ENCODE data around the gene OMD. TPM values are rescaled to one million over a fixed set of nuclear protein-coding genes. Genes with fewer than 3 reads are reported as not detected.
"Not testable (repeated sequence)": the region's sequence is repeated elsewhere in the genome, so short reads cannot be mapped to it uniquely, and the experiment has no call there.

Gene OMD
- total RNA-seq, 2 donors from 2014 or later = 15.1 to 47.0 TPM

DNA sequence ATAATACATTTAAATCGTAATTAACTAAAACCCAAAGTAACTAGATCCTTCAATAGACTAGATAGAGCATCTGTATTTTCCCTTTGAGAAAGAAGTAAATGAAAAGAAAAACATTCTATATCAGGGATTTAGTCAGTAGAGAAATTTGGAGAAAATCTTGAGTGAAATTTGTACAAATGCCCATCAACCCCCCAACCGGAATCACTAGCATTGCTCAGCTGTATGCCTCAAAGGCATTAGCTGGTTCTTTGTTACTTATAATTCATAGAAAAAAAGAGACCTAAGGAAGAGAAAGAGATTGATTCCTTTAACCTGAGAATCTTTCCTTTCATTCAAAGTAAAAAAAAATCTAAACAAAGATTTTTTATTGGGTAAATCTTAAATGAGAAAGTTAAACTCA, 659 bp downstream of the OMD start:
- intact Hi-C loops (cut with DNase I) = no loop called here
- no peak for DNase-seq (ENCODE audit: low spot score)

GRCh38 chr9:92422611-92423338, 1.5 kb downstream of the OMD start:
- DNase-seq (ENCODE audit: low spot score) = no peak
- intact Hi-C loops (cut with DNase I) = no loop called here

DNA sequence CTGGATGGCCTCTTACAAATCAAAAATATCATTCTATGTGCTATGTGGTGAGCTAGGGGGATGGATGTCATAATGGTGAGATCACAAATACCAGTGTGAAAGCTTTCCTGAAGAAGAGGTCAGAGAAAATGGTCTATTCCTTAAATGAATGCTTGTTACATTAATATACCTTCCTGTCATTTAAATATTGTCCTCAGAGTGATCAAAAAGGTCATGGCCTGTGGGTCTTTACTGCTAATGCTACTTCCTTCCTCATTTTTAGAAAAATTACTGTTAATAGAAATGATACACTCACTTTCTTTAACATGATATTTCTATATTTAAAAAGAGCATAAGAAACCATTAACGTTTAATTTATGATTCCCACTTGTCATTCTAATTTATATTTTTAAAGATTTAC, 9.7 kb downstream of the OMD start:
- intact Hi-C loops (cut with DNase I) = no loop called here
- no peak for DNase-seq (ENCODE audit: low spot score)

DNA sequence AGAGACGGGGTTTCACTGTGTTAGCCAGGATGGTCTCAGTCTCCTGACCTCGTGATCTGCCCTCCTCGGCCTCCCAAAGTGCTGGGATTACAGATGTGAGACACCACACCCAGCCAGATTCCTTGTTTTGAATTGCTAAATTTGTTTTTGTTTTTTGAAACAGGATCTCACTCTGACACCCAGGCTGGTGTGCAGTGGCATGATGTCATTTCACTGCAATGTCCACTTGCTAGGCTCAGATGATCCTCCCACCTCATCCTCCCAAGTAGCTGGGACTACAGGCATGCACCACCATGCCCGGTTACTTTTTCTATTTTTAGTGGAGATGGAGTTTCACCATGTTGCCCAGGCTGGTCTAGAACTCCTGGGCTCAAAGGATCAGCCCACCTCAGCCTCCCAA, 13.1 kb downstream of the OMD start:
- DNase-seq (ENCODE audit: low spot score); intact Hi-C loops (cut with DNase I): not testable (repeated sequence)

GRCh38 chr9:92408747-92409478, 15.4 kb downstream of the OMD start:
- DNase-seq (ENCODE audit: low spot score) = no peak
- intact Hi-C loops (cut with DNase I) = no loop called here

GRCh38 chr9:92407818-92408217, 16.5 kb downstream of the OMD start:
- no peak for DNase-seq (ENCODE audit: low spot score)
- intact Hi-C loops (cut with DNase I) = no loop called here

DNA sequence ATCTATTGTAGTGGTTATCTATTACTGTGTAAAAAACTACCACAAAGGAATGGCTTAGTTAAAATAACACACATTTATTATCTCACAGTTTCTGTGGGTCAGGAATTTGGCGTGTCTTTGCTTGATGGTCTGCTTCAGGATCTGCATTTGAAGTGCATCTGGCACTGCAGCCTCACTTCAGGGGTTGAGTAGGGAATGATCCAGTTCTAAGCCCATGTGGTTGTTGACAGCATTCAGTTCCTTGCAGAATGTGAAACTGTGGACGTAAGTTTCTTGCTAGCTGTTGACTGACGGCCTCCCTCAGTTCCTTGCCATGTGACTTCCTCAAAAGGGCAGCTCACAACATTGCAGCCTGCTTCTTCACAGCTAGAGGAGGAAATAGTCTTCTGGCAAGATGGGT, 17.8 kb downstream of the OMD start:
- DNase-seq (ENCODE audit: low spot score) = no peak
- intact Hi-C loops (cut with DNase I) = no loop called here

DNA sequence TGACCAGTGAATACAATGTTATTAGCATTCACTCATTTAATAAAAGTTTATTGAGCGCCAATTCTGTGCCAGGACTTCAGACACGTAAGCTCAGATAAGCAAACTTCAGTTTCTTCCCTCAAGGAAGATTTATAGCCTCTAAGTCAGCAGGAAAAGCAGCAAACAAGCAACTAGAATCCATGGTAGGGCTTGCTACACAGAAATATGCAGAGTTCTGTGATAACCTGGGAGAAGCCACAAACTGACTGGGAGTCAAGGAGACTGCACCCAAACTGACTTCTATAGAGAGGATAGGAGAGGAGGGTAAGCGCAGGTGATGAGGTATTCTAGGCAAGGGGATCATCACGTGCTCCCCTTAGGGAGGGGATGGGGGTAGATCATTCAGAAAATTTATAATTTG, 18.5 kb downstream of the OMD start:
- no peak for DNase-seq (ENCODE audit: low spot score)
- intact Hi-C loops (cut with DNase I) = no loop called here

DNA sequence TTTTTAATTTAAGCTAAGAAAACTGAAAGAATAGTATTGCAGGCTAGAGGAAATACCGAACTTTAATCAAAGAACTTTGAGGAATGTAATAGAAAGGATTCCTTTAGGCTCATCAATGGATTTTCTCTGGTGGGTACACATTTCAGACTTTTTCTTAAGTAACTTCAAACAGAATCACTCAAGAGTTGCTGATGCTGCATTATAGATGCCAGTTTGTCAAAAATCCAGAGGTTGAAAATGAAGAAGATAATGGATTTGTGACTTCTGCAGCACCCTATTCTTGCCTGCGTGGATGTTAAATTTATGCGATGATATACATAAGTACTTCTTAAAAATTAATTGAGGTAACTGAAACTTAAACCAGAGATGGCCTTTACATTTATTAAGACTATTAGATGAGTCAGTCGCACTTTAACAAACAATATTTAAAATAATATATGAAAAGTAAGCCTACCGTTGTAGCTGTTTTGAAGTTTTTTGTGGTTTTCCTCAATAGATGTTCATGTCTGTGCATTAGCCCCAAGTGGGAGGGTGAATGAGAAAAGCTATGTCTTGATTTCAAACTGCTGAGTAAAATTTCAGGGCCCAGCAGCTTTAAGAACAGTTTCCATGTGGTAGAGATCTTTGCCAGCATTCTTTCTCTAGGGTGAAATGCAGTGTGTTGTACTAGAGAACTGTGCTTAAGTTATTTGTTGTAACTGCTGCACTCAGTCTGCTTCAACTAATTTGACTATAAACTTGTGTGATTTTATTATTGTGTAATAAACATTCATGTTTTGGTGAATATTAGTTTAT, 20.0 kb downstream of the OMD start, which contains the start of gene OGN:
Gene OGN, minus strand, starts transcription at position 537 of the 795 bp plus-strand sequence. CDS start 1,171 bp downstream, outside the sequence.
- DNase-seq (ENCODE audit: low spot score) = no peak
- intact Hi-C loops (cut with DNase I) = no loop called here

GRCh38 chr9:92402826-92403745, 21.2 kb downstream of the OMD start:
- intact Hi-C loops (cut with DNase I) = no loop called here
- no peak for DNase-seq (ENCODE audit: low spot score)

- DNase-seq (ENCODE audit: low spot score) = no peak
- intact Hi-C loops (cut with DNase I) = no loop called here
Observed at GRCh38 chr9:92402360-92402759, 21.9 kb downstream of the OMD start.

- DNase-seq (ENCODE audit: low spot score) = no peak
- intact Hi-C loops (cut with DNase I) = no loop called here
Observed at GRCh38 chr9:92397853-92398252, 26.4 kb downstream of the OMD start.

- no peak for DNase-seq (ENCODE audit: low spot score)
- intact Hi-C loops (cut with DNase I) = no loop called here
Observed at GRCh38 chr9:92395617-92396016, 28.7 kb downstream of the OMD start.

DNA sequence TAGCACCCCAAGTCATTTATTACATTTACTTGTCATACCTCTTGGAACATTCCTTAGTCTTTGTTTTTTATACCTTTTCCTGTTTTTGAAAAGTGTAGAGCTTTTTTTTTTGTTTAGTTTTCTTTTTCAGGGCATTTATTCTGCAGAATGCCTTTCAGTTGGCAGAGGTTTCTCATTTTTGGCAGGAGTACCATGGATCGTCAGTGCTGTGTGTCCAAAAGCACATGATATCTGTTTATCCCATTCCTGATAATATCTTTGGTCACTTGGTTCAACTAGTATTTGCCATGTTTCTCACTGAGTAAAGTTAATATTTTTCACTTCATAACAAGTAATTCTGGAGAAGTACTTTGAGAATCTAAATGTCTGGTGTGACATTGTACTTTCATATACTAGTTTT, 30.6 kb downstream of the OMD start:
- no peak for DNase-seq (ENCODE audit: low spot score)
- intact Hi-C loops (cut with DNase I) = no loop called here

DNA sequence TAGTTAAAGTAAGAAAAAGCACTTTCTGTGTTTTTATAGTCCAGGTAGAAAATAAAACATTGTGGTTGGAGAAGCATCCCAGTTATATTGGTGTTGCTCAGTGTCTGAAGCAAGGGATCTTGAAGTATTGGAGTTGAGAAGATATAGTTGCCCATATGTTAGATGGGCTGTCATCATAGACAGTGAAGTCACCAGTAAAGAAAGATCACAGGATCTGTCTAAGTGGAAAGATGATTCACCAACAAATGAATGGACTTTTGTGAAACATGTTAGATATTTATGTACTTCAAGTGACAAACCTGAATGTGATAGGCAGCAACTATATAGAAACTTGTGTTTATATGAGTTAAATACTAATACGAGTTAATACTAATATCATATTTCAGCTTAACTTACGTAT, 31.6 kb downstream of the OMD start:
- DNase-seq (ENCODE audit: low spot score) = no peak
- intact Hi-C loops (cut with DNase I) = no loop called here

DNA sequence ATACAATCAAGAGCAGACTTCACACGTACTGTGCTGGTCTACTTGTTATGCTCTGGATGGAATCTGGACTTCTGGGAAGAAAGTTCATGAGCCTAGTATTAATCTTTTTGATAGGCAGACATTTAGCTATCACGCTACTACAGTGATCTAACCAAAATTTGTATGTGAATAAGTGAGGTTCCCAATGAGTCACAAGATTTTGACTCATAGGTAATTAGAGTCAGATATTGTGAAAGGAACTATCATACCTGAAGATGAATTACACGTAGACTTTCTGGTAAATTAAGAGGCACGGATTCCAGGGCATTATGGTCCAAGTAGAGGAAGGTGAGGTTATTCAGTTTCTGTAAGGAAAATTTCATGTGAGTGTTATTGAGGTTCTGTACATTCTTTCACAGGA, 38.3 kb downstream of the OMD start:
- DNase-seq (ENCODE audit: low spot score) = no peak
- intact Hi-C loops (cut with DNase I) = no loop called here

DNA sequence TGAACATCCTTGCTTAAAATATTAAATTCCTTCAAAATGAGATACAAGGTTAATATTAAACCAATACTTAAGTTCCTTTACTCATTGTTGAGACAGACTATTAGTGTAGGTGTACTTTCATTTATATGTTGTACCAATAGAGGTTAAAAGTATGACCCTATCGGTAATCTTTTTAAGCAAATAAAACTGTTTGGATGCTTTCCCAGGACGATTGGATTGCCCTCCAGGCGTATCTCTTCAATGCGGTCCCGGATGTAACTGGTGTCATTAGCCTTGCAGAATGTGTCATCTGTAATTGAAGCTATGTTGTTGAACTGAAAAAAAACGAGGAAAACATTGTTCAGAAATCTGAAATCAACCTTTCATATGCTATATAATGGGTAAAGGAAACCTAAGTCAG, 38.8 kb downstream of the OMD start:
- intact Hi-C loops (cut with DNase I) = no loop called here

GRCh38 chr9:92385001-92385400, 39.3 kb downstream of the OMD start:
- intact Hi-C loops (cut with DNase I) = no loop called here
- DNase-seq (ENCODE audit: low spot score) = no peak

More for the DNA sequence above, 38.8 kb downstream of the OMD start:
- DNase-seq (ENCODE audit: low spot score) = no peak

GRCh38 chr9:92384375-92384774, 39.9 kb downstream of the OMD start:
- DNase-seq (ENCODE audit: low spot score) = no peak
- intact Hi-C loops (cut with DNase I) = no loop called here
